Colon (tissue), 2 donors: Measurements from ENCODE around the gene ATP5F1B.
"Not testable (repeated sequence)": the region's sequence is repeated elsewhere in the genome, so short reads cannot be mapped to it uniquely, and the experiment has no call there.

Source experiments
- FAIRE-seq: peaks from 2 replicates; lab custom pipeline; 2012; peaks lifted over from hg19 to GRCh38; lab: Jason Lieb, UNC
- donor health status: control.
- donor health status: control.

Gene ATP5F1B

DNA sequence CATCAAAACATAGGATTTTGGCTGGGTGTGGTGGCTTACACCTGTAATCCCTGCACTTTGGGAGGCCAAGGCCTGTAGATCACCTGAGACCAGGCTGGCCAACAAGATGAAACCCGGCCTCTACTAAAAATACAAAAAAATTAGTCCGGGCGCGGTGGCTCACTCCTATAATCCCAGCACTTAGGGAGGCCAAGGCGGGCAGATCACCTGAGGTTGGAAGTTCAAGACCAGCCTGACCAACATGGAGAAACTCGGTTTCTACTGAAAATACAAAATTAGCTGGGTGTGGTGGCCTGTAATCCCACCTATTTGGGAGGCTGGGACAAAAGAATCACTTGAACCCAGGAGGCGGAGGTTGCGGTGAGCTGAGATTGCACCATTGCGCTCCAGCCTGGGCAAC is 2.2 kb upstream of the ATP5F1B start:
- not testable (repeated sequence) for FAIRE-seq

DNA sequence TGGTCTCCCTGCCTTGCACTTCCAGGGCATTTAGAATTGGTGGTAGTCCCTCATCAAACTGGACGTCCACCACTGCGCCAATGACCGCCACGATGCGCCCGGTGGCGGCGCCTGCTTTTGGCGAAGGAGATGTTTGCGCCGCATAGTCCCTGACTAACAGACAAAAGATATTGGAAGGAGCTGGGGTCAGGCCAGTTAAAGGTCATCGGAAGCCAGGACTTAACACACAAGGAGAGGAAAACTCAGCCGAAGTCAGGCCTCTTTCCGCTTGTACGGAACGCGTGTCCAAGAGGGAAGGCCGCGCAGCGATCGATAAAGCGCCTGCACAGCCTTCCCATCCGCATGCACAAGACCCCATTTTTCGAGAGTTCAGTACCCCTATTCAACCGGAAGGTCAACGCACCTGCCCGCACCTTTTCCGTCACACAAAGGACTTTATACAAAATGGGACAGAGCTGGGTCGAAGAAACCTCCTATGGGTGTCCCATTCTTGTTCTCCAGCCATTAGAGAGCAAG is 525 bp downstream of the ATP5F1B start:
- FAIRE-seq, result no peak

DNA sequence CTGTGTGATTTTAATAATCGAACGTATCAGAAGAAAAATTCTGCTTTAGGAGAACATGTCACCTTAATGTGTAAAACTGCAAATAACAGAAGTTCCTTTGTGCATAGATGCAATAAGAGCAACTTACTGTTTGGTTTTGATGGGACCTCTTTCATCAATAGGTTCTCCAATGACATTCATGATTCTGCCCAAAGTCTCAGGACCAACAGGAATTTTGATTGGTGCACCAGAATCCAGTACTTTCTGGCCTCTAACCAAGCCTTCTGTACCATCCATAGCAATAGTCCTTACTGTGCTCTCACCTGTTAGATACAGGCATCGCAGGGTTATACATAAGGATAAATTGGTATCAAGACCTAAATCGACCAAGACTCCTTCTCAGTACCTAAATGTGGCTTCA is 1.1 kb downstream of the ATP5F1B start:
- FAIRE-seq, result no peak

DNA sequence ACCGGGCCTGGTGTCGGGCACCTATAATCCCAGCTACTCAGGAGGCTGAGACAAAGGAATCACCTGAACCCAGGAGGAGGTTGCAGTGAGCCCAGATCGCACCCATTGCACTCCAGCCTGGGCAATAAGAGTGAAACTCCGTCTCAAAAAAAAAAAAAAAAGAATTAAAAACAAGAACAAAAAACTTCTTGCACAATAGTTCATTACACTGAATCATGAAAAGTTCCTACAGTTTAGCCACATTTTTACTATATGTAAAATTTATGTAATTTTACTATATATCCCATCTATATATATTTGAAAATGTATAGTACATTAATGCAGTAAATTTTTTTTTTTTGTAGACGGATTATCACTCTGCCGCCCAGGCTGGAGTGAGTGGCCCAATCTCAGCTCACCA is 4.6 kb downstream of the ATP5F1B start:
- no peak for FAIRE-seq

DNA sequence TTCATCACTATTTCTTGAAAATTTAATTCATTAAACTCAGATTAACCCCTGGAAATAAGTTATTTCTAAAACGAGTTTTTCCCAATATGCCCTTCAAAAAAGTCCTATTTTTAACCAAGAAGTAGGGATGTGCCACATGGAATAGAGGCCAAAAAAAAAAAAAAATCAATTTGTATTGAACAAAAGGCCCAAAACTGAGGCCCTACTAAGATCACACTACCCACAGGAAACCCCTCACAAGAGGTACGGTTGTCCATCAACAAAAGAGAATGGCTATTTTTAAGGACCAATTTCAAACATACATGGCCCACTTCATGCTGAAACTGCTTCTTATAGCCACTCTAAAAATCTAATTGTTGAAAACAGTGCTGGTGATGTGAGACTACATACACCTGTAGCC is 8.2 kb downstream of the ATP5F1B start:
- FAIRE-seq, result no peak

DNA sequence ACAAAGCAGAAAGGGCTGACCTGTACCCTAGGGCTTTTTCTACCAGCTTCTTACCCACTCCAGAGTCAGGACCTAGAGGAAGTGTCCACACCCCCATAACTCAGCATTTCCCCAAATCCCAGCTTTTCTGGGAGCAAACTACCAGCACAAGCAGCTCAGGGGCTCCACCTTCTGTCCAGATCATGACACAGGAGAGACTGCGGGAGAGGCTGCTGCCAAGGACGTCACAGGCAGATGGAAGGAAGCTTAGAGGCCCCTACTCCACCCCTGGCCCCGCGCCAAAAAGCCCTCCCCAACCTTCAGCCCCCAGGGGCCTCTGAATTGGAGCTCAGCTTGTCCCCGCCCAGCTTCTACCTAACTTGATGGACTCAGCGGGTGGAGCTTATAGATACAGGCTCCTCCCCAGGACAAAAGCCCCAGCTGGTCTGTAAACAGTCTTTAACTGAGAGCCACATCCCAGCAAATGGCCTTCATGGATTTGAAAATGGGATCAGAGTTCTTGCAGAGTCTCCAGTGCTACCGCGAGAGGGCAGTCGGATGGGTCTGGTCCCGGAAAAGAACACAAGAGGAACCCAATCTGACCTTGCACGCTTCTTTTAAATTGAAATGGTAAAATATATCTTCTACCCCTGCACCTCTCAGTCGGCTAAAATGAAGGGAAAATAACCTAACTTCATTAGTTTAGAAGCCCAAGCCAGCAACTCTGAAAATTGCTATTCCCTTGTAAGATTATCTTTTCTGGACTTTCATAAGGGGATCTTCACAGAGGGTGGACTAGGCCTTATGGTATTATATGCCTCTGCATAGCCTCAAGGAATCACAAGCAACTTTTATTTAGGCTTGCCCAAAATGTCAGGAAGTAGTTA is 8.9 kb downstream of the ATP5F1B start:
- peak; percentile 58 for FAIRE-seq

DNA sequence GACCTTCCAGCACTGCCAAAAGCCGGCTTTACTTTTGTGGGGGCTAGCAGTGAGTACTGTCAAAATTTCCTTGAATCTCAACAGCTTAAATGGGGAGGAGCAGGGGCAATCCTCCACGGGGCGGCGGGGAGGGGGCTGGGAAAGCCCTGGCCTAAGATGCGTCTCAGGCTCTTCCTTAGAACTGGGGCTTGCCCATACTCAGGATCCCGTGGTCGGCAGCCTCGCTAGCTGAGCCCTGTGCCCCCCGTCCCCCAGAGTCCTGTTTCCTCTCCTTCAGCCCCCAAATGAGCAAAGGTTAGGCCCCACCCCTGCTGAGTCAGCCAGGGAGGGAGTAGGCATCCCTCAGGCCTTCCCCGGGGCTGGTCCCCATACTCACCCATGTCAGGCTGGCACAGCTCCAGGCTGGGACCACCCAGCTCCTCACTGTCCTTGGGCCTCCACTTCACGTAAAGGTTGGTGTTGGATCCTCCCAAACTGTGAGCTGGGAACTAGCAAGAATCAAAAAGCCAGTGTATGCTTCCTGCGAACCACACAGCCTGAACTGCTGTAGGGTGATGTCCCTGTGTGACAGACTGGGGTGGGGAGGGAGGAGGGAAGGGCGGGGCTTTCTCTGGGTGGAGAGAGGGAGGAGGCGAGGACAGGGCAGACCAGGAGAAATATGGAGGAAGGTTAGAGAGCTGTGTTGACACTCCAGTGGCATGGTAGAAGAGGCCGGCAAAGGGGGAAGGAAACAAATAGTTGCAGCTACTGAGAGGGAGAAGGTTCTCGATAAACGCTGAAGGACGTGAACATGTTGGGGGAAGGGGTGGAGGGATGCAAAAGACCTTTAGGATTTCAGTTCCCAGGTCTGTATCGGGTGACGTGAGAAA is 9.7 kb downstream of the ATP5F1B start:
- no peak for FAIRE-seq

DNA sequence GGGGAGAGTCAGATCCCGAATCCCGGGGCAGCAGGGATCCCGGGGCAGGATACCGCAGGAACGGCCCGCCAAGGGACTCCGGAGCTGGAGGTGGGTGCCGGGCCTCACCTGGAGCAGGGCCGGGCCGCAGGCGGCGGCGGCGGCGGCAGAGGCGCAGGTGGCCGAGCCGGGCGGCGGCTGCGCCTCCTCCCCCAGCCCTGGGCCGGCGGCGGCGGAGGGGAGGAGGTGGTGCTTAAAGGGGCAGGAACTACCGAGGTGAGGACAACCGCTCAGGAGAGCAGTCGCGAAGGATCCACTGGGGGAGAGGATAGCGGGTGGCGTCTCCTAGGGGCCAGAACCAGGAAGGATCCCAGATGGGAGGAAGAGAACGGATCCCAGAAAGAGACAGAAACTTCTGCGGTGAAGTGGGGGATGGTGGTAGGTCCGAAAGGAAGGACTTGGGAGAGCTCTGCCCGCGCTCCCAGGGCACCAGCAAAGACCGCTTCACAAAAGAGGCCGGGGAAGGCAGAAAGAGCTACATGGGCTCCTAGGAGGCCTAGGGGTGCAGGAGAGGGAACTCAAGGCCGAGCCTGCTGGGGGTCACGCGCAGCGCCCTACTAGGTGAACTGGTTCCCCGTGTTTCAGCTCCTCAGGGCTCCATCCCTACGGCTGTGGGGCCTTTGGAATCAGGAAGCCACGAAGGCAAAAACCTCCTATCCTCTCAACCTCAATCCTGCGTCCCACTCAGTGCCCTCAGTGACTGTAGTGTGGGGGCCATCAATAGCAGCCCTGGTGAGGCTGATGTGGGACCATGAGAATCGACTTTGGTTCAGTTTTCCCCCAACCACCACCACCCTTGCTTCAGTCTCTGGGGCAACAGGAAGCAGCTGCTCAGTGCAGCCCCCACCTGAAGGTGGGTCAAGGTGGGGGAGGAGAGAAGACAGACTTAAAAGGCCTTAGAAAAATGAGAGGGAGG is 10.7 kb downstream of the ATP5F1B start:
- no peak for FAIRE-seq

DNA sequence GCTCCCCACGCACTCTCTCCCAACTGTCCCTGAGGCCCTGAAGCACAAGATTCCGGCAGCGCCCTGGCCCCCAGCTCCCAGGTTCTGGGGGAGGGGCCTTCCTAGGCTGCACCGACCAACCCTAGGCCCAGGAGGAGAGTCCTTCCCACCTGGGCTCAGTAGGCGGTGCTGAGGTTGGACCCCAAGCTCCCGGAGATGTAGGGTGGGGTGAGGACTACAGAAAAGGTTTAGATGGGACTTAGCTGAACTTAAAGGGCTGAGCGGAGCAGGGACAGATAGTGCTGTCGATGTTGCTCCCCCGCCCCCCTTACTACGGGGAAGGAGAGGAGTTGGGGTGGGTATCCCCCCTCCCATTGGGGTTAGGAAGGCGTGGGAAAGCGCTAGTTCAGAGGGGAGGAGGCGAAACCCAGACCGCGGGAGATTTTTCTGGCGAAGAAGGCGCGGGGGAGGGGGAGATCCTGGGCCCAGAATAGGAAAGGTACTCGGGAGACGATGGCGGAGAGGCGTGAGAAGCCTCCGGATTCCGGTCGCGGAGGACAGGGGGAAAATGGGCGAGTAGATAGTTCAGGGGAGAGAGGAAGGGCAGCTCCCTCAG is 11.4 kb downstream of the ATP5F1B start:
- FAIRE-seq, result no peak

DNA sequence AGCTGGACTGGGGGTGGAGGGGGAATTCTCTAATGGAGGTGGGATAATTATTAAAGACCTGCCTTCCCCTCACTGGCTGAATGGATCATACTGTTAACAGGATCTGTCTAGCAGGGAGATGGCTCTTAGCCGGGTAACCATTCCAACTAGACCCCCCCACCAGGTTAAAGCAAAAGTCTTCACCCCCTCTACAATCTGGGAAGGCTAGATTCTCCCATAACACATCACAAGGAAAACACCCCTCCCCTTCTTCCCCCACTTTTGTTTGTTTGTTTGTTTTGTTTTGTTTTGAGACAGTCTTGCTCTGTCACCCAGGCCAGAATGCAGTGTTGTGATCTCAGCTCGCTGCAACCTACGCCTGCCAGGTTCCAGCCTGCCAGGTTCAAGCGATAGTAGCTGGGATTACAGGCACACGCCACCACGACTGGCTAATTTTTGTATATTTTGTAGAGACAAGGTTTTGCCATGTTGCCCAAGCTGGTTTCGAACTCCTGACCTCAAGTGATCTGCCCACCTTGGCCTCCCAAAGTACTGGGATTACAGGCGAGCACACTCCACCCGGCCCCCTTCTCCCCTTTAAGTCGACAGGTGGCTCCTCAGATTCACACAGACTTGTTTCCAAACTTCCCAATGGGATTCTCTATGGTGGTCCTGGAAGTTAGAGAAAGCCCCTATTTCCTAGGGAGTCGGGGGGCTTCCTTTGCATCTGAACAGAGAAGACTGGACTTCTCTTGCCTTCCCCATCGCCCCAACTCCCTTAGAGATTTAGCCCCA is 12.1 kb downstream of the ATP5F1B start:
- no peak for FAIRE-seq

DNA sequence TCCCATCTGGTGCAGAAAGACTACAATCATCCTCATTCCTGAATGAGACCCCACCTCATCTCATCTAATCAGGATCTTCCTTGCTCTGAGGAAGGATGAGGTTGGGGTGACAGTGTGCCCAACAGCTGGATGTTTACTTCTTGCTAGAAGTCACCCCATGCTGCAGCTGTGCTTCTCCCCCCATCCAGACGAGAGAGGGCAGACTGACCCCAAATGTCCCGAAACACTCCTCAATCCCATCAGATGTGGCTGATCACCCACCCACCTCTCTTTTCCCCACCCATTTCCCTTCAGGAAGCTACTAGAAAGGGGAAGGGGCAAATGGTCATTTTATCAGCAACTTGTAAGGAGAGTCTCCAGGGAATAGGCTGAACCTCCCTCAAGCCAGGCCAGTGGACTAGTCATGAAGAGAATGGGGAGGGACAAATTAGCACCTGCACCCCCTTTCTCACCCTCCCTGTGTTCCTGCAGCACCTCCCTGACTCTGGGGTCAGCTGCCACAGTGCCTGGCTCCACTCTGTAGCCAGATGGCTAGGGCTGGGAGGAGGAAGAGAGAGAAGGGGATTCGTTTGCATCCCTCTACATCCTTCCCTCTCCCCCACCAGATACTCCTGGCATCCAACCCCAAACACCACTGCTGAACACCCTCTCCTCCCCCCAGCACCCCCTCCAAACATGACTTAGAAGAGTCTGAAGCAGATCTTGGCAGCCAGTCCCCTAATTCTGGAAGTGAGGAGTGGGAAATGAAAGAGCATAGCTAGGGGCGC is 12.9 kb downstream of the ATP5F1B start:
- no peak for FAIRE-seq

DNA sequence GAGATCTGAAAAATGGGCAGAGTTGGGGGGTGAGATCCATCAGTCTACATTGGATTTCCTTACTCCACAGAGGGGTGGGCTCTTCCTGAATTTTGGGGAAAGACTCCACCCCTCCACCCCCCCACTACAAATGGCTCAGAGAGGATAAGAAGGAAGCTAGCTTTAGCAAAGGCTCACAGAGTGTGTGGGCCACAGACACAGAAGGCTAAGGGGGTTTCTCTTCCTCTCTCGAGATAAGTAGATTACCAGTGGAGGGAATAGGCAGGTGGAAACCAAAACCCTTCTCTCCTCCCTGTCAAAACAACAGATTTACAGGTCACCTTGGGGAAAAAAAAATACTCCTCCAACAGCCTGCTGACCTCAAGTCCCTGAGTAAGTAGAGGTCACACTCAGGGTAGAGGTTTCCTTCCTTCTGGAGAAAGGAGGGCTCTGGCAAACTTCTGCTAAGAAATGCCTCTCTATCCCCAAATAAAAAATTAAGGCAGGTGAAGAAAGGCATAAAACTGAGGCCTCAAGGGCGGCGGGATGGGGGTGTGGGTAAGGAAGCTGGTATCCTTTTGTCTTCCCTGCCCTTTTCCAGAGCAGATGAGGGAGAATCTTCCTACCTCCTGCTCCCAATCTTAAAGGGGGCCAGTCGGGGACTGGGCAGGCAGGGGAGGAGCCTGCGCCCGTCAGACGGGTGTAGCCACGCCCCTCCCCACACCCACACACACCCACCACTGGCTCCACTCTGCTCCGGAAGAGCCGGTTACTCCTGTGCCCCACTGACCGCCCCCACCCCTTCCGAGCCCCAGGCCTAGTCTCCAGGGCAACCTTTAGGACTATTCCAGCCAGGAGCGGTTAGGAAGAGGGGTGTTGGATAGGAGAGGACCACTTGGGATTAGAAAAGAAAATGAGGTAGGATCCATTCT is 13.7 kb downstream of the ATP5F1B start:
- FAIRE-seq, result no peak

DNA sequence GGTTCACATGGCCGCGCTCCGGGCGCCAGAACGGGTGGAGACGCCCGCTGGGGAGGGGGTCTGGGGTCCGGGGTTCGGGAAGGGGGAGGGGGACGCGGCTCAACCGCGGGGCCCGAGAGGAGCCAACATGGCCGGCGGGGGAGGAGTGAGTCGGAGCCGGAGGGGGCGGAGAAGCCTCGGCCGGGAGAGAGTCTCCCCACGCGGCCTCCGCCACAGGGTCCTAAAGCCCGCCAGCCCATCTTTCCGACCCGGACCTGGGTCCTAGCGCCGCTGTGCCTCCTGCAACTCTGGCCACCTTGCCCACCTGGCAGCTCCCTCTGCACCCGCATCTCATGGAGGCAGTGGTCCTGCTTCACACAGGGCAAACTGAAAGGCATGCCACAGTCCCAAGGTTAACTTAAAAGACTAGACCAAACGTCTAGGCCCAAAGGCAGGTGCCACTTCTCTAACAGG is 15.6 kb downstream of the ATP5F1B start, which contains the start of gene BAZ2A:
Gene BAZ2A, minus strand, starts transcription at position 147 of the 453 bp plus-strand sequence. CDS start 12,796 bp downstream, outside the sequence.
- FAIRE-seq, result no peak

DNA sequence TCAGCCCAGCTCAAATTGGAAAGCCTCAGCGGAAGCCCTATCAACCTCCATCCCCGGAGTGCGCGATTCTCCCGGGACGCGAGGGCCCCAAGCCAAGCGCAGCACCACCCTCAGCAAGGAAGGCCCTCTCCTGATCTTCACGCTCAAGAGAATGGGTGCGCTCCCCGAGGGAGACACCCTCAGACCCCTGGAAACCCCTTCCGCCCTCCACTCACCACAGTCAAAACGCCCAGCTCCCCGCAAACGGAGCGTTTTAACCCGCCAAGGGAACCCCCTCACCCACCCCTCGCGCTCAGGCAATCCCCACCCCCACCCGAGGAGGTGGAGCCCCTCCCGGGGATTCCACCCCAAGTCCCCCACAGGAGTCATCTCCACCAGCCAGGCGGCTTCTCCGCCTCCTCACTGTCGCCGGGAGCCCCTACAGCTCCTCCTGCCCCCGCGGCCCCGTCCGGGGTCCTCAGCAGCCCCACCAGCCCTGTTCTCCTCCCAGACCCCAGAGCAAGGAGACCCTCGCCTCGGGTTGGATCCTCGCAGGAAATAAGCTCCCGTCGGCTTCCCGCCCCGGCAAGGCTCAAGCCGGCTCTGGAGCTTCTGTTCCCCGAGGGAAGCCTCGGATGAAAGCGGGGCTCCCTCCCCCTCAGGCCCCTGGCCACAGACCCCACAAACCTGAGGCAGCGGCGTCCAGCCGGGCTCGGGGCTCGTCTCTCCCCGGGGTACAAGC is 16.2 kb downstream of the ATP5F1B start:
- FAIRE-seq, result no peak

DNA sequence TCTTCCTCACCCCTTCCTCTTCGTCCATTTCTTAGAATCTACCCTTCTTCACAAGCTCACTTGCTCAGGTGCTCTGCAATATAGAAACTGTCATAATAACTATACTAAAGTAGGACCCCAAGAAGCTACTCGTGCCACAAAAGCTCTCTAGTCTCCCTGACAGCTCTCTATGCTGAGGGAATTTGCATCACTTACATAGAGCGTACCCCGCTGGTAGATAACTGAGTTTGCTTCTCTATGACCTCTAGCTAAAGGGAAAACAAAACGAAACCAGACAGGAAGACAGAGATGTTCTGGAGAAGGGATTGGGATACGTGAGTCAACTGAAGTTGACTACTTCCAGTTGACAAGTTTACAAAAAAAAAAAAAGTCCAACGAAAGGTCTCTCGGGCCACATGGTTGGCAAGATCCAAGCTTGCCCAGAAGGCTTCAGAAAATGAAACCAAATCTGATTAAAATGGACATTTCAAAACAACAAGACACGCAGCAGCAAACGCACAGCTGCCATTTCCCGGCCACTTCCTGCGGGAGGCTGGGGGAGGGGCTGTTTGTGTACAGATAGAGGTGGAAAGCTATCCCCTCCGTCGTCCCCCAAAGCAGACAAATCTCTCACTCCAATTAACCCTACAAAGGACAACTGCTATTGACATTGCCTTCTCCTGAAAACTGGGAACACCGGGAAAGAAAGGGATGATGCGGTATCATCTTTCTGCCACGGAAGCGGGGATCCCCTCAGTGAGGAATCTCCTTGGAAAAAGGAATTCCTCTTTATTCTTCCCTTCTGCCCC is 16.9 kb downstream of the ATP5F1B start:
- FAIRE-seq, result no peak

DNA sequence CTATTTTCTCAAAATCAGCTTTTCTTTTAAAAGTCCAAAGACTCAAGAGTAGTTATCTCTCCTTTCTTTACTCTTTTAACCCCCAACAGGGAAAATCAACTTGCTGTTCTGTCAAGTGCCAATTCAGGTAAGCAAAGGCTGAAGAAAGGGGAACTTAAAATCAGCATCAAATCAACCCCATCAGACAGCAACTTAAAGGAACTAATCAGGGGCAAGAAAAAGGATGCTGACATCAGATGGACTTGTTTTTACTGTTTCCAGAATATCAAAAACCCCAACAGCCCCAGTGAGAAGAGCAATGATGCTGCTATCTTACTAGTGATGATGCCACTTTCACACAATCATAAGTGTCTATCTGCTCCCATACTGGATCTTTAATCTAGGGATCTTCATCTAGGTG is 19.1 kb downstream of the ATP5F1B start:
- FAIRE-seq, result no peak

DNA sequence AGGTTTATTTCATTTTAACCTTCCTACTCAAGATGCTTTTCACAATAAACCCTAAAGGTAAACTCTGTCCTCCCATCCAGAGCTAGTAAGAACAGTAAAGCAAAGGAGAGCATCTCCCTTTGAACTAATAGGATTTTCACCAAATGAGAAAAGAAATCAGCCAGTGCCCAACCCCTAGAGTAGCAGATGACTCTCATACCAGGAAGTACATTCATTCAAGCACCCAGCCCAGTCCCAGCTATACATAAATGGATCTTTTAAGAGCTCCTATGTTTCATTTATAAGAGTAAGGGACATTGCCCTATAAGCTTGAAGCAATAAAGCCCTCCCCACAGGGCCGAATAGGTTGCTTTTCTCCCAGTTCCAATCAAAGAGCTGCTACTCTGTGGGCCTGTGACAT is 23.2 kb downstream of the ATP5F1B start:
- FAIRE-seq, result no peak
